Measurements from ENCODE around the gene SGIP1.

Gene SGIP1

GRCh38 chr1:66525086-66525485, 8.9 kb upstream of the SGIP1 start:
- FAIRE-seq, result no peak

GRCh38 chr1:66526036-66526435, 7.9 kb upstream of the SGIP1 start:
- FAIRE-seq, result no peak

GRCh38 chr1:66526991-66527390, 7.0 kb upstream of the SGIP1 start:
- no peak for FAIRE-seq

- no peak for FAIRE-seq
These were observed 6.3 kb upstream of the SGIP1 start for GRCh38 chr1:66527686-66528085.

GRCh38 chr1:66528580-66528979, 5.4 kb upstream of the SGIP1 start:
- FAIRE-seq, result no peak

GRCh38 chr1:66532214-66532613, 1.7 kb upstream of the SGIP1 start:
- no peak for FAIRE-seq

GRCh38 chr1:66532798-66533783, 862 bp upstream of the SGIP1 start:
- FAIRE-seq, result no peak

GRCh38 chr1:66535061-66535460, 1.1 kb downstream of the SGIP1 start:
- no peak for FAIRE-seq

- FAIRE-seq, result no peak
These were observed 1.9 kb downstream of the SGIP1 start for GRCh38 chr1:66535853-66536252.

GRCh38 chr1:66537718-66538117, 3.8 kb downstream of the SGIP1 start:
- no peak for FAIRE-seq

- no peak for FAIRE-seq
These were observed 5.5 kb downstream of the SGIP1 start for GRCh38 chr1:66539491-66539890.

- FAIRE-seq, result no peak
These were observed 6.6 kb downstream of the SGIP1 start for GRCh38 chr1:66540434-66541032.

GRCh38 chr1:66542314-66542713, 8.4 kb downstream of the SGIP1 start:
- no peak for FAIRE-seq

GRCh38 chr1:66542811-66543767, 9.1 kb downstream of the SGIP1 start:
- FAIRE-seq, result no peak

GRCh38 chr1:66546047-66546810, 12.3 kb downstream of the SGIP1 start:
- FAIRE-seq, result no peak

GRCh38 chr1:66549017-66549416, 15.1 kb downstream of the SGIP1 start:
- no peak for FAIRE-seq

GRCh38 chr1:66550243-66550642, 16.3 kb downstream of the SGIP1 start:
- no peak for FAIRE-seq

GRCh38 chr1:66552287-66552686, 18.3 kb downstream of the SGIP1 start:
- no peak for FAIRE-seq

- FAIRE-seq, result no peak
These were observed 18.9 kb downstream of the SGIP1 start for GRCh38 chr1:66552829-66553228.

- FAIRE-seq, result no peak
These were observed 19.9 kb downstream of the SGIP1 start for GRCh38 chr1:66553846-66554245.

GRCh38 chr1:66556161-66556611, 22.2 kb downstream of the SGIP1 start:
- FAIRE-seq, result no peak

- no peak for FAIRE-seq
These were observed 23.2 kb downstream of the SGIP1 start for GRCh38 chr1:66557157-66557556.

Measured in A204.1 (cell line).